Cardiac muscle cell (in vitro differentiated cells and primary cell): ENCODE results near the gene PRX. TPM values are rescaled to one million over a fixed set of nuclear protein-coding genes. Genes with fewer than 3 reads are reported as not detected.

Experiments used
- DNase-seq, 2 donors: peaks; one replicate each; pipeline versions ENCODE4 v3.0.0 to v3.0.0-alpha.2; 2010 to 2017; ENCODE audit warnings: low read depth in 1 of 2, low spot score in 1 of 2
- H3K27ac ChIP-seq: fragments of 200-600 bp; sonication (generic); 2 replicates; pipeline ENCODE4 v1.5.1; 2016
- H3K27me3 ChIP-seq: fragments of 200-600 bp; sonication (generic); 2 replicates; pipeline ENCODE4 v1.6.0; 2016; ENCODE audit warnings: control low read depth
- H3K36me3 ChIP-seq: fragments of 200-600 bp; sonication (generic); 2 replicates; pipeline ENCODE4 v1.5.1; 2016; ENCODE audit warnings: control low read depth
- H3K4me1 ChIP-seq: fragments of 200-600 bp; sonication (generic); 2 replicates; pipeline ENCODE4 v1.8.1; 2017; ENCODE audit warnings: low read depth, mild to moderate bottlenecking, mixed run types
- H3K4me3 ChIP-seq: fragments of 200-600 bp; sonication (generic); 2 replicates; pipeline ENCODE4 v1.5.1; 2016; ENCODE audit warnings: mild to moderate bottlenecking
- H3K9me3 ChIP-seq: fragments of 200-600 bp; sonication (generic); 2 replicates; pipeline ENCODE4 v1.5.1; 2017; ENCODE audit warnings: low read depth, mild to moderate bottlenecking, control low read depth
- polyA plus RNA-seq: library from polyadenylated mRNA; unstranded; fragments of >200 nt; fragmentation: Nextera tagmentation; extraction: Ambion mirVana; gene quantifications from 2 replicates; pipeline ENCODE4 v1.2.1, GENCODE V29; 2016
- total RNA-seq: library from RNA; depleted of rRNA; stranded (reverse); fragments of >200 nt; gene quantifications from 2 replicates; pipeline ENCODE4 v1.2.3, GENCODE V29; 2016
- TF ChIP-seq, protein P1 (sequence below): IDR thresholded peaks from 2 replicates; pipeline ENCODE4 v1.5.1; 2012; ENCODE audit warnings: low read depth, mild to moderate bottlenecking, low read length

Gene PRX
- total and polyA plus RNA-seq, 2 experiments from 2014 or later = 2.3 to 9.1 TPM

DNA sequence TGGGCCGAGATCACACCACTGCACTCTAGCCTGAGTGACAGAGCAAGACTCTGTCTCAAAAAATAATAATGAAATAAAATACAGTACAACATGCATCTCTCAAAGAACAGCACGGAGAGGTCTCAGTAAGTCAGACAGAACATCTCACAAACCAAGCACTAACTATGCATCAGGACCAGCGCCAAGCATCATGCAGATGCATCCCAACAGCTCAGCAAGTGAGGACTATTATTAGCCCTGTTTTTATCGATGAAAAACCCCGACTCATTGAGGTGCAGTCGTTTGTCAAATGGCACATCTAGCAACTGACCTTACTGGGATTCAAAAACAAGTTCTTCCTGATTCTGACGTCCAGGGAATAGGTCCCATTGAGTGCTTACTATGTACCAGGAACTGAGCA lies 68.8 kb downstream of the PRX start:
- DNase-seq = no peak
- H3K27ac ChIP-seq = no peak overlapping the region
- no peaks in the 10 kb centered on the region for H3K36me3 ChIP-seq
- H3K4me1 ChIP-seq = no peaks in the 10 kb centered on the region
- no peaks in the 10 kb centered on the region for H3K27me3 ChIP-seq
- H3K9me3 ChIP-seq = no peaks in the 10 kb centered on the region
- TF ChIP-seq, protein P1, sequence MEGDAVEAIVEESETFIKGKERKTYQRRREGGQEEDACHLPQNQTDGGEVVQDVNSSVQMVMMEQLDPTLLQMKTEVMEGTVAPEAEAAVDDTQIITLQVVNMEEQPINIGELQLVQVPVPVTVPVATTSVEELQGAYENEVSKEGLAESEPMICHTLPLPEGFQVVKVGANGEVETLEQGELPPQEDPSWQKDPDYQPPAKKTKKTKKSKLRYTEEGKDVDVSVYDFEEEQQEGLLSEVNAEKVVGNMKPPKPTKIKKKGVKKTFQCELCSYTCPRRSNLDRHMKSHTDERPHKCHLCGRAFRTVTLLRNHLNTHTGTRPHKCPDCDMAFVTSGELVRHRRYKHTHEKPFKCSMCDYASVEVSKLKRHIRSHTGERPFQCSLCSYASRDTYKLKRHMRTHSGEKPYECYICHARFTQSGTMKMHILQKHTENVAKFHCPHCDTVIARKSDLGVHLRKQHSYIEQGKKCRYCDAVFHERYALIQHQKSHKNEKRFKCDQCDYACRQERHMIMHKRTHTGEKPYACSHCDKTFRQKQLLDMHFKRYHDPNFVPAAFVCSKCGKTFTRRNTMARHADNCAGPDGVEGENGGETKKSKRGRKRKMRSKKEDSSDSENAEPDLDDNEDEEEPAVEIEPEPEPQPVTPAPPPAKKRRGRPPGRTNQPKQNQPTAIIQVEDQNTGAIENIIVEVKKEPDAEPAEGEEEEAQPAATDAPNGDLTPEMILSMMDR = no peak
- H3K4me3 ChIP-seq = no peak overlapping the region

Other genes starting within 250 kb of the PRX start
- 19.8 and 30.5 TPM in 2 replicates for gene MAP3K10, start 222.0 kb downstream of the PRX start, total RNA-seq
- 8.9 and 10.0 TPM in 2 replicates for gene MAP3K10, start 222.0 kb downstream of the PRX start, polyA plus RNA-seq
- gene TTC9B, start 195.0 kb downstream of the PRX start, total RNA-seq = not detected in 2 replicates
- 0.13 and 0.20 TPM in 2 replicates for gene TTC9B, start 195.0 kb downstream of the PRX start, polyA plus RNA-seq
- 0.21 TPM in 1 of 2 replicates, not detected in the other for gene CCNP, start 186.7 kb downstream of the PRX start, total RNA-seq
- gene CCNP, start 186.7 kb downstream of the PRX start, polyA plus RNA-seq = 0.31 TPM in 1 of 2 replicates, not detected in the other
- 119 and 193 TPM in 2 replicates for gene AKT2, start 128.0 kb downstream of the PRX start, total RNA-seq
- gene AKT2, start 128.0 kb downstream of the PRX start, polyA plus RNA-seq = 60.1 and 80.1 TPM in 2 replicates
- 16.4 and 35.7 TPM in 2 replicates for gene C19orf47, start 65.0 kb downstream of the PRX start, total RNA-seq
- gene C19orf47, start 65.0 kb downstream of the PRX start, polyA plus RNA-seq = 20.3 and 21.2 TPM in 2 replicates
- 833 and 875 TPM in 2 replicates for gene PLD3, start 64.7 kb downstream of the PRX start, total RNA-seq
- gene PLD3, start 64.7 kb downstream of the PRX start, polyA plus RNA-seq = 827 and 866 TPM in 2 replicates
- gene HIPK4, start 23.2 kb downstream of the PRX start, total RNA-seq = 0.12 and 0.18 TPM in 2 replicates
- 0.14 and 1.7 TPM in 2 replicates for gene HIPK4, start 23.2 kb downstream of the PRX start, polyA plus RNA-seq
- gene SERTAD1, start 12.6 kb upstream of the PRX start, total RNA-seq = 14.4 and 18.8 TPM in 2 replicates
- 18.2 and 19.5 TPM in 2 replicates for gene SERTAD1, start 12.6 kb upstream of the PRX start, polyA plus RNA-seq
- 44.4 and 58.6 TPM in 2 replicates for gene SERTAD3, start 31.0 kb upstream of the PRX start, total RNA-seq
- 66.2 and 73.8 TPM in 2 replicates for gene SERTAD3, start 31.0 kb upstream of the PRX start, polyA plus RNA-seq
- gene BLVRB, start 52.4 kb upstream of the PRX start, total RNA-seq = 56.7 and 93.8 TPM in 2 replicates
- 61.5 and 77.0 TPM in 2 replicates for gene BLVRB, start 52.4 kb upstream of the PRX start, polyA plus RNA-seq
- gene SPTBN4, start 53.6 kb upstream of the PRX start, total RNA-seq = 2.3 and 5.5 TPM in 2 replicates
- 0.32 and 4.6 TPM in 2 replicates for gene SPTBN4, start 53.6 kb upstream of the PRX start, polyA plus RNA-seq
- 53.3 and 63.6 TPM in 2 replicates for gene SHKBP1, start 163.5 kb upstream of the PRX start, total RNA-seq
- 70.1 and 83.4 TPM in 2 replicates for gene SHKBP1, start 163.5 kb upstream of the PRX start, polyA plus RNA-seq
- 85.3 and 203 TPM in 2 replicates for gene LTBP4, start 188.0 kb upstream of the PRX start, total RNA-seq
- 158 and 255 TPM in 2 replicates for gene LTBP4, start 188.0 kb upstream of the PRX start, polyA plus RNA-seq